ENCODE measurements around the gene SMOC2. TPM values are rescaled to one million over a fixed set of nuclear protein-coding genes. Genes with fewer than 3 reads are reported as not detected.

SMOC2 gene
- total and polyA plus RNA-seq, 2 of the 4 experiments (the other 2 are of a cell fraction): not detected

GRCh38 chr6:168625602-168626001 lies 184.6 kb downstream of the SMOC2 start:
- POLR2A ChIA-PET (ENCODE audit: unreplicated experiment): no interaction called here
- CTCF ChIA-PET: no interaction called here
- dilution Hi-C loops (cut with HindIII; ENCODE audit: low sequenced_read_pairs, unreplicated experiment): no loop called here
- Histone ChIP-seq H3K4me3 (ENCODE audit: insufficient read depth, low read depth, low read length) (no peak overlapping the region), H2AK9ac (replicated peaks; ENCODE audit: low read depth, low read length, poor library complexity) (no peak overlapping the region), H3K4me1 (ENCODE audit: control insufficient read depth, insufficient read depth, low read length) (no peaks in the 10 kb centered on the region), H3K56ac (ENCODE audit: extremely low read depth, insufficient read depth, low read length) (no peak overlapping the region), H3K4me2 (ENCODE audit: low read depth, low read length) (no peak overlapping the region), H2AK5ac (ENCODE audit: low read depth, low read length) (no peak overlapping the region), H2BK20ac (ENCODE audit: low read depth, low read length) (no peak overlapping the region), H3K23ac (ENCODE audit: low read depth, low read length) (no peak overlapping the region), H2BK5ac (ENCODE audit: low read depth, low read length, poor library complexity, severe bottlenecking) (no peak overlapping the region), H3K9ac (ENCODE audit: low read depth, low read length) (no peak overlapping the region), H3K4ac (ENCODE audit: low read depth, low read length) (no peak overlapping the region), H2BK15ac (ENCODE audit: low read depth, low read length) (no peak overlapping the region), H3K27ac (ENCODE audit: insufficient read depth, low read length) (no peak overlapping the region), H3K9me3 (ENCODE audit: control insufficient read depth, insufficient read depth, low read length) (peaks cover 52% of the 10 kb centered on the region), H3K27me3 (ENCODE audit: control insufficient read depth, insufficient read depth, low read length) (no peaks in the 10 kb centered on the region), H2BK120ac (ENCODE audit: low read depth, low read length) (no peak overlapping the region), H3K36me3 (ENCODE audit: control insufficient read depth, insufficient read depth, low read length) (no peaks in the 10 kb centered on the region), H2AFZ (replicated peaks; ENCODE audit: low read length, poor library complexity) (no peak overlapping the region), H3K79me1 (ENCODE audit: low read depth in 1 of 2, low read length in 2 of 2) (no peaks in the 10 kb centered on the region), H4K20me1 (ENCODE audit: insufficient read depth, low read length) (no peaks in the 10 kb centered on the region), H3K18ac (ENCODE audit: low read depth, low read length) (no peak overlapping the region), H4K5ac (ENCODE audit: low read depth, low read length) (no peak overlapping the region), H3K14ac (replicated peaks; ENCODE audit: low read depth, low read length) (no peak overlapping the region), H3K9me1 (ENCODE audit: insufficient read depth, low read length) (no peaks in the 10 kb centered on the region), H4K8ac (ENCODE audit: low read depth in 2 of 2, low read length in 2 of 2) (no peak overlapping the region), H4K91ac (ENCODE audit: insufficient read depth, low read depth, low read length) (no peak overlapping the region)
- intact Hi-C loops (cut with micrococcal nuclease): no loop called here
- in situ Hi-C loops (cut with MboI; ENCODE audit: low sequenced_read_pairs): no loop called here
- TF ChIP-seq MXI1 (IDR thresholded peaks at IDR 0.05; ENCODE audit: borderline replicate concordance, low read depth, low read length) (no peak), CEBPB (IDR thresholded peaks at IDR 0.05; ENCODE audit: low read depth, low read length) (no peak), MAZ (IDR thresholded peaks at IDR 0.05; ENCODE audit: borderline replicate concordance, low read depth, low read length) (no peak), MAFK (IDR thresholded peaks at IDR 0.05; ENCODE audit: low read depth, low read length) (no peak), RAD21 (IDR thresholded peaks at IDR 0.05; ENCODE audit: low read length) (no peak), RFX5 (IDR thresholded peaks at IDR 0.05; ENCODE audit: low read depth, low read length) (no peak), RCOR1 (IDR thresholded peaks at IDR 0.05; ENCODE audit: insufficient replicate concordance, low read length) (no peak), POLR2A (IDR thresholded peaks at IDR 0.05; ENCODE audit: low read depth, low read length) (no peak), CHD1 (IDR thresholded peaks at IDR 0.05; ENCODE audit: low read depth, low read length) (no peak), BHLHE40 (IDR thresholded peaks at IDR 0.05; ENCODE audit: low read depth, low read length) (no peak), ELK1 (IDR thresholded peaks at IDR 0.05; ENCODE audit: borderline replicate concordance, low read depth, low read length) (no peak), FOS (IDR thresholded peaks at IDR 0.05; ENCODE audit: low read depth, low read length) (no peak), NFE2L2 (IDR thresholded peaks at IDR 0.05; ENCODE audit: low read depth, low read length) (no peak)
- TF ChIP-seq, protein P1, sequence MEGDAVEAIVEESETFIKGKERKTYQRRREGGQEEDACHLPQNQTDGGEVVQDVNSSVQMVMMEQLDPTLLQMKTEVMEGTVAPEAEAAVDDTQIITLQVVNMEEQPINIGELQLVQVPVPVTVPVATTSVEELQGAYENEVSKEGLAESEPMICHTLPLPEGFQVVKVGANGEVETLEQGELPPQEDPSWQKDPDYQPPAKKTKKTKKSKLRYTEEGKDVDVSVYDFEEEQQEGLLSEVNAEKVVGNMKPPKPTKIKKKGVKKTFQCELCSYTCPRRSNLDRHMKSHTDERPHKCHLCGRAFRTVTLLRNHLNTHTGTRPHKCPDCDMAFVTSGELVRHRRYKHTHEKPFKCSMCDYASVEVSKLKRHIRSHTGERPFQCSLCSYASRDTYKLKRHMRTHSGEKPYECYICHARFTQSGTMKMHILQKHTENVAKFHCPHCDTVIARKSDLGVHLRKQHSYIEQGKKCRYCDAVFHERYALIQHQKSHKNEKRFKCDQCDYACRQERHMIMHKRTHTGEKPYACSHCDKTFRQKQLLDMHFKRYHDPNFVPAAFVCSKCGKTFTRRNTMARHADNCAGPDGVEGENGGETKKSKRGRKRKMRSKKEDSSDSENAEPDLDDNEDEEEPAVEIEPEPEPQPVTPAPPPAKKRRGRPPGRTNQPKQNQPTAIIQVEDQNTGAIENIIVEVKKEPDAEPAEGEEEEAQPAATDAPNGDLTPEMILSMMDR (conservative IDR thresholded peaks at IDR 0.05; ENCODE audit: low read depth, low read length): no peak
- TF ChIP-seq, protein P2, sequence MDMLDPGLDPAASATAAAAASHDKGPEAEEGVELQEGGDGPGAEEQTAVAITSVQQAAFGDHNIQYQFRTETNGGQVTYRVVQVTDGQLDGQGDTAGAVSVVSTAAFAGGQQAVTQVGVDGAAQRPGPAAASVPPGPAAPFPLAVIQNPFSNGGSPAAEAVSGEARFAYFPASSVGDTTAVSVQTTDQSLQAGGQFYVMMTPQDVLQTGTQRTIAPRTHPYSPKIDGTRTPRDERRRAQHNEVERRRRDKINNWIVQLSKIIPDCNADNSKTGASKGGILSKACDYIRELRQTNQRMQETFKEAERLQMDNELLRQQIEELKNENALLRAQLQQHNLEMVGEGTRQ (IDR thresholded peaks at IDR 0.05; ENCODE audit: low read depth, low read length): no peak
- 71% methylated on average over 10 of the region's 18 CpGs; no CpG with 5 or more reads in 1 of the 2 experiments for WGBS, 2 experiments (ENCODE audit: extremely low coverage in 2 of 2, insufficient read length in 1 of 2)
- ATAC-seq (ENCODE audit: low read depth) (no peak), DNase-seq (no peak)
- BruUV-seq (replicated peaks): no TSS peak

All from IMR-90 (cell line).